GM18858 (cell line): ENCODE measurements around the gene TCF7L1.

Experiments used
- ATAC-seq: cut with Tn5 transposase; IDR thresholded peaks from one replicate; pipeline ENCODE4 v1.9.1; 2021; ENCODE audit not compliant: unreplicated experiment

Gene TCF7L1

DNA sequence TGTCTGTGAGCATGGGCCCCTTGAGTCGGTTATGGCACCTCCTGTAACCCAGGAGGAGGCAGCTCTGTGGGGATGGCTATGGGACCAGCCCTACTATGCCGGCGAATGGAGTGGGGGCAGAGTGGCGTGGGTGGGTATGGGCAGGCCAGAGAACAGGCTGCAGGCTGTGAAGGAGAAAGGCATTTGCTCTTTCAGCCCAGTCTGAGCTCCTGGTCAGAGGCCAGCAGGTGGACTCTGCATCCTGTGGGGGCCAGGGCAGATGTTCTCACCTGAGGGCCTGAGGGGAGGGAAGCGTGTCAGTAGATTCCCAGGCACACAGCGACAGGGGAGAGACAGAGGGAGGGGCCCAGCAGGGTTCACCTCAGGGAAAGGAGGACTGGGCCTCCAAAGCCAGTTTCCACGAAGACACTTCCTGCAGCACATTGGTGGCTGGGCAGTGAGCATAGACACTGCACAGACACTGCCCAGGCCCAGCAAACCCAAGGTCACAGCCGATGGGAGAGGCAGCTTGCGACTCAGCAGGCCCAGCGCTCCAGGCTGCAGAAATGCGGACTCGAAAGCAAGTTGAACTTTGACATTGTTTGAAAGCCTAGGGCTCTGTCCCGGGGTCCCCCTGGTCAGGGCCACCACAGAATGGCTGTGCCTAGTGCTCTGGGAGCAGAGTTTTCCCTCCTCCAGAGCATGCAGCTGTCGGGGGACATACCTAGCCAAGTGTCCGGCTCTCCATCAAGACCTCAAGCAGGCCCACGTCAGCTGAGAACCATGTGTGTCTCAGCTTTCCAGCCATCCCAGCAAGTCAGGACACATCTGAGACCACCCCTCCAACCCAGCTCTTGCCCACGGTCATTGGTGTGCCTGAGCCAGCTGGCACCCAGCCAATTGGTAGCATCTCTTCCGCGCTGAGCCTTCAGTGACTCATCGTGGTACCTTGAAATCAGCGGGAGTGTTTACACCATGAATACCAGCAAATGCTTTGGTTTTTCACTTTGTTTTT lies 140.8 kb downstream of the TCF7L1 start:
- no peak for ATAC-seq

DNA sequence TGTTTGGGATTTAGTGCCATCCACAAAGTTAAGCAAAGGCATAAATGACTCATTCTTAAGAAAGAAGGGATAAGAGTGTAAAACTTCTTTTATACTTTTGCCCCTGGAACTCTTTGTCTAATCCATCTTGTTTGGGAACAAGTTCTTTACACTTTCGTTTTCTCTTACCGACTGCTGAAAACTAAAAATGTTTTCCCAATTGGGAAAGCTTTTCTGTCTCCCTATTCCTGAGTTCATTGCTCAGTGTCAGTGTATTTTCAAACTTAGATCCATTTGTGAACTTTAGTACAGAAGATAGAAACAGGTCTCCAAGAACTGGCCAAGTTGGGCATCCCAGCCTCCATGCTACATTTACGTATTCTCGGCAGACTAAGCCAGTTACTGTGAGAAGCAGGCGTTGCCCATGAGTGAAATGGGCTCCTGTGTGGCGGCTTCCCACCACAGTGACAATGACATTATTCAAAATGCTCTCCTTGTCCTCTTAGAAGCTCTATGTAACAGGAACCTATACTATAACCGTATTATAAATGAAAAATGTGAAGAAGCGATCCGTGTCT lies 142.9 kb downstream of the TCF7L1 start:
- no peak for ATAC-seq

DNA sequence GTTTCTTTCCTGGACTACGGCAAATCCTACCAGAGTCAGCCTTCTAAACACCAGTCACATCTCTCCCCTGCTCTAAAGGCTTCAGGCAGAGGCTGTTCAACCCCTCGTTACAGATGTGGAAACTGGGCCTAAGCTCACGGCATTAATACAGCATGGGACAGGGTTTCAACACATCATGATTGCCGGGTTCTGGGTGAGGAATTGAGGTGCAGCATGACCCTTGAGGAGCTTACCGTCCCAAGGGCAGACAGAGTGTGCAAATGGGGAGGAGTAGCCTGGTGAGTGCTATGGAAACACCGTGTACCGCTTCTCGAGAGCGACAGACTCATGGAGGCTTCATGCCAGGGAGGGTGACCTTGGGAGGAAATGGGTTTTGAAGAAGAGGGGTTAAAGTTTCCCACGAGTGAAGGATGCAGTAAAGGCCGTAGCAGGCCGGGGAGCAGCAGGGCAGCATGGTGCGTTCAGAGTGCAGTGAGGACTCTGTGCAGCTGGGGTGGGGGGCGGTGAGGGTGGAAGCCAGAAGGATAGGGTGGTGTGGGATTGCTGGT lies 143.5 kb downstream of the TCF7L1 start:
- ATAC-seq: no peak

- ATAC-seq: no peak
These were observed 144.4 kb downstream of the TCF7L1 start for GRCh38 chr2:85277416-85278158.

DNA sequence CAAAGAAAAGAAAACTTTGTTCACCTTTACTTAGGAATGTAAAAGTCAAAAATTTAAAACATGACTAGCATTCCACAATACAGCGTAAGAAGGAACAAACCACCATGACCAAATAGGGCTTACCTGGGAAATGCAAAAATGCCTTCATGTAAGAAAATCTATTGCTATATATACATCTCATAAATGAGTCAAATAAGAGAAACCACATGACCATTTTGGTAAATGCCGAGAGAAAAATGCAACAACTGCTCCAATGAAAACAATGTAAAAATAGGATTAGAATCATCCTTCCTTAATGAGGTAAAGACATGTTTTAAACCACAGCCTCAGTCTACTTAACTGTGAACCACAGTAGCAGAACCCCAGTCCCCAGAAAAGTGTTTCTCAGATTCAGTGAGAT lies 145.2 kb downstream of the TCF7L1 start:
- ATAC-seq: no peak

- no peak for ATAC-seq
These were observed 148.4 kb downstream of the TCF7L1 start for GRCh38 chr2:85281553-85281952.

DNA sequence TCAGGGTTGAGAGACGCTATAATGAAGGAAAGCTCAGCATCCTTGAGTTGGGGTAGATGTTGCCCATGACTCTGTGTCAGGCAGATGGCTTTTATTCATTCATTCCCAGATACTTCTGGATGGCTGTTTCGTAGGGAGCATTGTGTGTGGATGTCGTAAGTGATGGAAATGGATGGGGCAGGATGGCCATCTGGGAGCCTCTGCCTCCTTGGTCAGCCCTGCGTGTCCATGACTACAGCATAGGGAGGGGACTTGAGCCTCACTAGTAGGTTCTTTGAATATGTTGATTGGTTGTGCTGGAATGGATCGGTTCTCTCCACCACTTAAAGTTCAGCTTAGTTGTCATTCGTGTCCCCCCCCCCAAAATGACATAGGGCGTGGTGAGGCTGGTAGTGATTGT lies 149.7 kb downstream of the TCF7L1 start:
- ATAC-seq: no peak

DNA sequence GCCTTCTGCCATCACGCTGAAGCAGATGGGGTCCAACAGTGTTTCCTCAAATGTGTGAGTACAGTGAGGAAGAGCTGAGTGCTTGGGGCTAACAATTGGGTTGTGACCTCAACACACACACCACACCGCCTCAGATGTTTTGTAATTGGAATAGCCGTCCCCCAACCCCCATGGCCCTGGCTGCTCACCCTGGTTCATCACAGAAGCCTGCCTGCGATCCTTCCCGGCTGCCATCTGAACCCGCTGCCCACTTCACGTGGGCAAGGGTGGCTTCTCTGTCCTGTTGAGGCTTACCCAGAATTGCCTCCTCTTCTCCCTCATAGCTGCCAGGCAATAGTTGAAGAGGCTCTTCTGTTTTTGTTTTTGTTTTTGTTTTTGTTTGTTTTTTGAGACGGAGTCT lies 150.4 kb downstream of the TCF7L1 start:
- no peak for ATAC-seq

- no peak for ATAC-seq
These were observed 153.7 kb downstream of the TCF7L1 start for GRCh38 chr2:85286918-85287317.

- ATAC-seq: no peak
These were observed 154.5 kb downstream of the TCF7L1 start for GRCh38 chr2:85287721-85288120.

GRCh38 chr2:85288244-85288725 lies 155.1 kb downstream of the TCF7L1 start:
- no peak for ATAC-seq

GRCh38 chr2:85291425-85292023 lies 158.3 kb downstream of the TCF7L1 start:
- no peak for ATAC-seq

- ATAC-seq: no peak
These were observed 168.9 kb downstream of the TCF7L1 start for GRCh38 chr2:85302121-85302520.

DNA sequence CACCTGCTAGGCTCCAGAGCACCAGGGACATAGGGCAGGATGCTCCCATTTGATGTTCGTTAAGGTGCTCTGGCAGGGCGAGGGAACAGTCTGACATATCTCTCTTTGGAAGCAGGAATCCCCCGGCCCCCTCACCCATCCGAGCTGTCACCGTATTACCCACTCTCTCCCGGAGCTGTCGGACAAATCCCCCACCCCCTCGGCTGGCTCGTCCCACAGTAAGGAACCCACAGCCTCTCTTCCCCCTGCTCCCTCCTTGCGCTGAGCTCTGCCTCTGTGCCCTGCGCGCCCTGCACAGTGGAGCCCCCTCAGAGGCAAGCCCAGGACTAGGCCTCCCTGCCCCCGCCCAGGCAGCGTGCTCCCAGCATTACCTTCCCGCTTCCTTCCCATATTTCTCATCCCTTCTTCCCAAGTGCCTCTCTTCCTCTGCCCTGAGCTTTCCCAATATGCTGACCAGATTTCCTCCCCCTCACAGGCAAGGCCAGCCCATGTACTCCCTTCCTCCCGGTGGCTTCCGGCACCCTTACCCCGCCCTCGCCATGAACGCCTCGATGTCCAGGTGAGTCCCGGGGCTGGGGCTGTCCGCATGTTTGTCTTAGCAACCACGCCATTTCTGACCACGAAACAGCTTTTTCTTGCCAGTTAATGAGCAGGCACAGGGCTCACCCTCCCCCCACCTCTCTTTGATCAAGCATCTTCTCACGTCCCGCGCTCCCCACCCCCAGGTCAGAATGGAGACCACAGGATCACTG lies 170.8 kb downstream of the TCF7L1 start:
- no peak for ATAC-seq

- no peak for ATAC-seq
These were observed 174.3 kb downstream of the TCF7L1 start for GRCh38 chr2:85307527-85307897.

DNA sequence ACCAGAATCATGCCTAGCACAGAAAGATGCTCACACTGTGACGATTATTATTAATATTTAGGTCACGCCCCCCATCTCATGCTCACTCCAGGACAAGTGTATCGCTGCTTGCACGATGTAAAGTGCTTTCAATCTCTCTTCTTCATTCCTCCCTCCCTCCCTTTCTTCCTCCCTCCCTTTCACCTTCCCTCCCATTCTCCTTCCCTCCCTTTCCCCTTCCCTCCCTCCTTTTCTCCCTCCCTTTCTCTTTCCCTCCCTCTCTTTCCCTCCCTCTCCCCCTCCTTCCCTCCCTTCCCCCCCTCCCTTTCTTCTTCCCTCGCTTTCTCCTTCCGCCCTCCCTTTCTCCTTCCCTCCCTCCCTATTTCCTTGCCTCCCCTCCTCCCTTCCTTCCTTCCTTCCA lies 175.0 kb downstream of the TCF7L1 start:
- ATAC-seq: no peak

GRCh38 chr2:85308896-85309555 lies 175.8 kb downstream of the TCF7L1 start:
- ATAC-seq: no peak

DNA sequence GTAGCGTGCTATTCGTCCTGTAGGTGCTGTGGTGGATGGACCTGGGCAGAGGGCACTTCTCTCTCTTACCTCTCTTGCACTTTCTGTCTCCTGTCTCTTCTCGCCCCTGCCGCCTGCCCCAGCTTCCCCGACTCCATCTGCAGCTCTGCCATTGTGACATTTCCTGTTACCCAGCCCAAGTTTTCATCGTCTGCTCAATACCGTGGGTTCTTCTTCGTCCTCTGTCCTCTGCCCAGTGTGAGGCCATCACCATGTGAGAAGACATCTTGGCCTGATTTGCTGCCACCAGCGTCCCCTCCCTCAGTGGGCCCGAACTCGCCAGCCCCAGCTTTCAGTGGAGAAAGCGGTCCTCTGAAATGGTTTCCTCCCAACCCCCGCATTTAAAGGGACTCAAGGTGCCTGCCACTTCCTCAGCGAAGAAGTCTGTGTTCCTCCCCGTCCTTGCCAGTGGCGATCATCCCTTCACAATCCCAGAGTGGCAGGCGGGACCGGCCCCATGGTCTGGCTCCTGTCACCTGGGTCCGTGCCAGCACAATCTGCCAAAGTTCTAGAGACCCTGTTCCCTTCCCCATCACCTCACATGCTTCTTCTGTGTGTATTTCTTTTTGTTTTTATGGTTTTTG lies 176.6 kb downstream of the TCF7L1 start:
- ATAC-seq: no peak

GRCh38 chr2:85310330-85310729 lies 177.1 kb downstream of the TCF7L1 start:
- no peak for ATAC-seq
